ENCODE data around the gene SSBP3.

DNA sequence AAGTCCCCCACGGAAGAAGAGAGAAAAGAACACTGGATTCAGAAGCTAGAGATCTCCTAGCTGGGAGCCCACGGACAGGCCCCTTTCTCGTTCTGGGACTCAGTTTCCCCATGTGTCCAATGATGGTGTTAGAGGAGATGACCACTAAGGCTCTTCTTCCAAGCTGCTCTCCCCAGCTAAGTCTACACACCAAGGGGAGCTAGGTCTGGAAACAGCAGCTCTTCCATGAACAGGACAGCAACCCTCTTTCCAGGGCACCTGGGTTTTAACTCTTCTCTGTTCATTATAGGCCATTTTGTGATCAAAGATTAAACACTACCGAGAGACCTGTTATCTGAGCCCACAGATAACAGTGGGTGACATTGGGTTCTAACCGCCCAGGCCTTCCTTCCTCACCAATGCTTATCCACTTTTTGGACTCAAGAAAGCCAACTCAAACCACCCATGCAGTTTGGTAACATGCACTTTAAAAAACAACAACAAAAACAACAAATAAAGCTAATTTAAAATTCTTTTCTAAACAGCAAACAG is 120.3 kb downstream of the SSBP3 start:
- TF ChIP-seq CTCF (conservative IDR thresholded peaks at IDR 0.05): no peak
- no peak for TF ChIP-seq EZH2 (IDR thresholded peaks at IDR 0.05; ENCODE audit: low read depth)
